ENCODE results near the gene SCOC.

Gene SCOC

GRCh38 chr4:140423106-140423505, 49.7 kb downstream of the SCOC start:
- H3K4me3 ChIP-seq (ENCODE audit: low read length): no peak overlapping the region
- H3K36me3 ChIP-seq (ENCODE audit: control insufficient read depth, low read depth, low read length): no peaks in the 10 kb centered on the region
- no peak overlapping the region for H3K9ac ChIP-seq (ENCODE audit: low read length)
- H3K4me1 ChIP-seq (ENCODE audit: control insufficient read depth, low read depth, low read length): peaks cover 5% of the 10 kb centered on the region
- no peaks in the 10 kb centered on the region for H3K9me3 ChIP-seq (ENCODE audit: control insufficient read depth, low read depth, low read length)
- H3K27ac ChIP-seq (ENCODE audit: low read length): no peak overlapping the region
- H3K27me3 ChIP-seq (ENCODE audit: control insufficient read depth, insufficient read depth, low read length): peaks cover 7% of the 10 kb centered on the region

- peak overlapping the region; percentile 32 for H3K9ac ChIP-seq (ENCODE audit: low read length)
- H3K27ac ChIP-seq (ENCODE audit: low read length): no peak overlapping the region
Observed at GRCh38 chr4:140426610-140427105, 53.2 kb downstream of the SCOC start.

DNA sequence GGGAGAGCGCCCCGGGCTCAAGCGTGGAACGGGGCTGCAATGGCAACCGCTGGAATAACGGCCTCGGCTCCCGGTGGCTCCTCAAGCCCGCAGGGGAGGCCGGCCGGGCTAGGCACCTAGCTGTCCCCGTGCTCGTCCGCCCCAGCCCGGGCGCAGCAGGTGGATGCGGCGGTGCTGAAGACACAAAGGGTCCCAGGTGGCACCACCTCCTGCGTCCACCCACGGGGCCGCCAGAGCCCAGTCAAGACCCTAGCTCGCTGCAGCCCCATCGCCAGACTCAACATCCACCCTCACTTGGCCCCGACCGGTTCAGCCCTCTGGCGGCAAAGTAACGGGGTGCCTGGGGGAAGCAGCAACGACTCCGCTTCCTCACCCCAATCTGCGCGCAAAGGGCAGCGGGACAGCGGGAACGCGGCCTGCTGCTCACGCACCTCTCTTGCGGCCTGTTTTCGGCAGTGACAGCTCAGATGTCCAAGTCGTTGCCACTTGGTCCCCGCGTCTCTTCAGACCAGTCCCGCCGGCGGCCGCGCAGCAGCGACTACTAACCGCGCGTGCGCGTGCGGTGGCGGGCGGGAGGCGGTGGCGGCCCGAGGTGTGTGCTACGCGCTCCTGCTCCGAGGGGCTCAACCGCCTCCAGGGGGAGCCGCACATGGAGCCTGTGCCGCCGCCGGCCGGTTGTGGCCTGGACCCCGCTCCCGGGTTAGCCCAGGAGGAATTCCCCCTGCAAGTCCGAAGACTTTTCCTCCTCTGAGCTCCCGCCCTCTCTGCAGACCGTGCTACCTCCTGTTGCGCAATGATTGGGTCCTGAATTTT, 53.9 kb downstream of the SCOC start, which contains the start of gene CLGN:
Gene CLGN (minus strand): TSS at position 543 of the 813 bp plus-strand sequence. CDS start 14,570 bp downstream, outside the sequence.
- Histone ChIP-seq H3K9ac (ENCODE audit: low read length) (peak within 1 kb of the TSS; percentile 32), H3K36me3 (ENCODE audit: control insufficient read depth, low read depth, low read length) (no peaks in the 10 kb centered on the region), H3K9me3 (ENCODE audit: control insufficient read depth, low read depth, low read length) (no peaks in the 10 kb centered on the region), H3K4me3 (ENCODE audit: low read length) (peak within 1 kb of the TSS; percentile 77), H3K27ac (ENCODE audit: low read length) (no peak within 1 kb of the TSS), H3K4me1 (ENCODE audit: control insufficient read depth, low read depth, low read length) (peaks cover 5% of the 10 kb centered on the region), H3K27me3 (ENCODE audit: control insufficient read depth, insufficient read depth, low read length) (peaks cover 7% of the 10 kb centered on the region)

More at GRCh38 chr4:140426610-140427105, 53.2 kb downstream of the SCOC start:
- Histone ChIP-seq H3K4me3 (ENCODE audit: low read length) (peak overlapping the region; percentile 77), H3K36me3 (ENCODE audit: control insufficient read depth, low read depth, low read length) (no peaks in the 10 kb centered on the region), H3K27me3 (ENCODE audit: control insufficient read depth, insufficient read depth, low read length) (peaks cover 7% of the 10 kb centered on the region), H3K4me1 (ENCODE audit: control insufficient read depth, low read depth, low read length) (peaks cover 5% of the 10 kb centered on the region), H3K9me3 (ENCODE audit: control insufficient read depth, low read depth, low read length) (no peaks in the 10 kb centered on the region)

GRCh38 chr4:140427919-140428471, 54.5 kb downstream of the SCOC start:
- Histone ChIP-seq H3K4me3 (ENCODE audit: low read length) (peak overlapping the region; percentile 77), H3K36me3 (ENCODE audit: control insufficient read depth, low read depth, low read length) (no peaks in the 10 kb centered on the region), H3K9ac (ENCODE audit: low read length) (no peak overlapping the region), H3K27ac (ENCODE audit: low read length) (no peak overlapping the region), H3K27me3 (ENCODE audit: control insufficient read depth, insufficient read depth, low read length) (peaks cover 7% of the 10 kb centered on the region), H3K4me1 (ENCODE audit: control insufficient read depth, low read depth, low read length) (peaks cover 5% of the 10 kb centered on the region), H3K9me3 (ENCODE audit: control insufficient read depth, low read depth, low read length) (no peaks in the 10 kb centered on the region)
